Omental fat pad (tissue), 4 donors: Measurements from ENCODE around the gene UBE2L3. TPM values are rescaled to one million over a fixed set of nuclear protein-coding genes. Genes with fewer than 3 reads are reported as not detected.
"Not testable (repeated sequence)": the region's sequence is repeated elsewhere in the genome, so short reads cannot be mapped to it uniquely, and the experiment has no call there.

Experiments
- ATAC-seq: fragments of 150-250 bp; one replicate; pipeline ENCODE4 v1.9.1; 2016; ENCODE audit warnings: mild to moderate bottlenecking, moderate library complexity; ENCODE audit not compliant: low FRiP score
- DNase-seq: peaks from one replicate; pipeline ENCODE4 v3.0.0-alpha.2; 2019; ENCODE audit warnings: low spot score
- CTCF ChIP-seq, 3 donors: fragments of 450-650 bp; IDR thresholded peaks; one replicate each; pipeline ENCODE4 v1.5.1; 2016 to 2017; ENCODE audit warnings: antibody characterized with exemption in 3 of 3, mild to moderate bottlenecking in 3 of 3, moderate library complexity in 2 of 3
- total RNA-seq, 4 donors: library from RNA; depleted of rRNA; stranded (reverse); fragments of >200 nt; gene quantifications; one replicate each; pipeline ENCODE4 v1.1.0, GENCODE V29; 2016

The UBE2L3 gene
- total RNA-seq, 4 donors from 2014 or later: 38.9 to 49.7 (median 44.0) TPM

- ATAC-seq: no peak
- DNase-seq: no peak
- no peak for TF ChIP-seq CTCF (IDR thresholded peaks at IDR 0.05)
Measured at GRCh38 chr22:21573293-21573734, 5.8 kb downstream of the UBE2L3 start.

GRCh38 chr22:21573750-21574494 lies 6.4 kb downstream of the UBE2L3 start:
- DNase-seq (no peak), ATAC-seq (peak; percentile 8)
- TF ChIP-seq CTCF (IDR thresholded peaks at IDR 0.05): no peak

GRCh38 chr22:21579474-21579851 lies 11.9 kb downstream of the UBE2L3 start:
- no peak for ATAC-seq
- TF ChIP-seq CTCF (IDR thresholded peaks at IDR 0.05): no peak
- DNase-seq: no peak

GRCh38 chr22:21580623-21581007 lies 13.1 kb downstream of the UBE2L3 start:
- DNase-seq, ATAC-seq: not testable (repeated sequence)

- DNase-seq, ATAC-seq: not testable (repeated sequence)
Measured at GRCh38 chr22:21581009-21581713, 13.6 kb downstream of the UBE2L3 start.

GRCh38 chr22:21582801-21583740 lies 15.6 kb downstream of the UBE2L3 start:
- ATAC-seq (no peak), DNase-seq (no peak)
- no peak for TF ChIP-seq CTCF (IDR thresholded peaks at IDR 0.05)

- TF ChIP-seq CTCF (IDR thresholded peaks at IDR 0.05): no peak
- ATAC-seq: no peak
Measured at GRCh38 chr22:21585389-21585788, 17.9 kb downstream of the UBE2L3 start.

More at GRCh38 chr22:21585389-21585788, 17.9 kb downstream of the UBE2L3 start:
- DNase-seq: no peak
